BLaER1 (cell line): ENCODE results near the gene FERMT1.
"Not testable (repeated sequence)": the region's sequence is repeated elsewhere in the genome, so short reads cannot be mapped to it uniquely, and the experiment has no call there.

Source experiments
- H3K27ac ChIP-seq: shearing (Covaris generic); formaldehyde crosslinking; 2 replicates; pipeline ENCODE4 v1.8.1; 2022
- H3K27me3 ChIP-seq: shearing (Covaris generic); formaldehyde crosslinking; 2 replicates; pipeline ENCODE4 v1.8.1; 2022
- H3K36me3 ChIP-seq: shearing (Covaris generic); formaldehyde crosslinking; 2 replicates; pipeline ENCODE4 v1.8.1; 2022
- H3K4me1 ChIP-seq: shearing (Covaris generic); formaldehyde crosslinking; 2 replicates; pipeline ENCODE4 v1.8.1; 2022
- H3K4me2 ChIP-seq: shearing (Covaris generic); formaldehyde crosslinking; 2 replicates; pipeline ENCODE4 v1.8.1; 2022
- H3K4me3 ChIP-seq: shearing (Covaris generic); formaldehyde crosslinking; 2 replicates; pipeline ENCODE4 v1.8.1; 2022
- H3K9ac ChIP-seq: shearing (Covaris generic); formaldehyde crosslinking; 2 replicates; pipeline ENCODE4 v1.8.1; 2022
- H3K9me3 ChIP-seq: shearing (Covaris generic); formaldehyde crosslinking; 2 replicates; pipeline ENCODE4 v1.8.1; 2022
- H4K20me1 ChIP-seq: shearing (Covaris generic); formaldehyde crosslinking; 2 replicates; pipeline ENCODE4 v1.8.1; 2022
- Cebpa-rat ChIP-seq: shearing (Covaris generic); IDR thresholded peaks from 2 replicates; pipeline ENCODE4 v1.8.1; 2022

The FERMT1 gene

DNA sequence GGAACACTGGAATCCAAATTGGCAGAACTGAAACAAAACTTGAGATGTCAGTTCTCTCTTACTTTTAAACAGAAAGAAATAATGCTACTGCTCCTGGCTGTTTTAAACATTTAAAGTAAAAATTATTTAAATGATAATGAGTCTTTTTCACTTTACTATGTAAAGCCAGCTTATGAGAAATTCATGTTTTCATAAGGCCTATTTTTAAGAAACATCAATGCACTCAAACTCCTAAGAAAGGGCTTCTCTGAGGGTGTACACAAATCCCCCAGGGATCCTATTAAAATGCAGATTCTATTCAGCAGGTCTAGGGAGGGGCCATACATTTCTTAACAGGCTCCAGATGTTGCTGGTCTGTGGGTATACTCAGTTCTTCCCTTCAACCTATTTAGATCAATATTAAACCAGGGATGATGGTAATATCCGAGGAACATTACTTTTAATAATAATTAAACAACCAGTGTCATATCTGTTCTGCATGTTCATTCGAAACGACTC is 2.3 kb downstream of the FERMT1 start:
- peak overlapping the region; percentile 88 for H3K4me2 ChIP-seq
- H3K4me3 ChIP-seq: no peak overlapping the region
- no peak for TF ChIP-seq Cebpa-rat
- peak overlapping the region; percentile 7; the same call in 1 of the 2 replicates for H3K27ac ChIP-seq
- peaks cover 24% of the 10 kb centered on the region for H3K36me3 ChIP-seq
- peaks cover 7% of the 10 kb centered on the region for H3K9me3 ChIP-seq
- H3K27me3 ChIP-seq: 0 out of 2 replicates have a peak, but pooled peaks cover 4% of the 10 kb centered on the region
- no peaks in the 10 kb centered on the region for H4K20me1 ChIP-seq
- no peak overlapping the region for H3K9ac ChIP-seq
- H3K4me1 ChIP-seq: peaks cover 29% of the 10 kb centered on the region

GRCh38 chr20:6116758-6117157 is 6.1 kb downstream of the FERMT1 start:
- no peak overlapping the region for H3K27ac ChIP-seq
- no peak for TF ChIP-seq Cebpa-rat
- peaks cover 41% of the 10 kb centered on the region for H3K9me3 ChIP-seq
- peaks cover 62% of the 10 kb centered on the region for H3K36me3 ChIP-seq
- no peaks in the 10 kb centered on the region for H3K27me3 ChIP-seq
- peaks cover 17% of the 10 kb centered on the region for H3K4me1 ChIP-seq
- H3K4me2 ChIP-seq: no peak overlapping the region
- no peak overlapping the region for H3K9ac ChIP-seq
- no peak overlapping the region for H3K4me3 ChIP-seq
- no peaks in the 10 kb centered on the region for H4K20me1 ChIP-seq

DNA sequence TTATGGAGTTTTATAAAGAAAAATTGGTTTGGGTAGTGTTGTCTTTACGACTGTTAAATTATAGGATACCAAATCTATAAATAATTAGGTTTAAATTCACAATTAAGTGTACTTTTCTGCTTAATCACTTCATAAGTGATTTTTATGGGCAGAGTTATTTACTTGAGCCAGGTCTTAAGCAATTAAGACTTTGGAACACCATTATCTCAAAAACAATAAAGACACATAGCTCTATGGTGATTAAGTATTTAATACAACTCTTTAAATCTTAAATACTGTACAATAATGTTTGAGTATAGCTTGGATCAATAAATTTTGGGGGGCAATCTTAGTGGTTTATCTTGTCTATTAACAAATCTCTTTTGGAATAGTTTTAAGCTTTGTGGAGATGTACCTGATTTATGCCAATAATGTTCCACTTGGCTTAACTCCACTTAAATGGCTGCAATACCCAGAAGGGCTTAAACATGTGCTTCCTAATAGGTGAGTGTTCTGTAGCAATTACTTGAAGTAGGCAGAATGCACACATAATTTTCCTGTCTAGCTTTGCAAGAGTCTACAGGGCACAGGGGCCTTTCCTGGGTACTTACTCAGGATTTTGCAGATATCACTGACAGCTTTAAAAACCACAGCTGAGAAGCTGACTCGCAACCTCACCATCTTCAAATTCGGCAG is 7.5 kb downstream of the FERMT1 start:
- Histone ChIP-seq H3K9ac (no peak overlapping the region), H3K27me3 (no peaks in the 10 kb centered on the region), H3K27ac (no peak overlapping the region), H3K4me1 (peaks cover 3% of the 10 kb centered on the region), H3K36me3 (peaks cover 76% of the 10 kb centered on the region), H3K4me2 (no peak overlapping the region), H3K9me3 (peaks cover 41% of the 10 kb centered on the region), H3K4me3 (no peak overlapping the region), H4K20me1 (no peaks in the 10 kb centered on the region)
- no peak for TF ChIP-seq Cebpa-rat

DNA sequence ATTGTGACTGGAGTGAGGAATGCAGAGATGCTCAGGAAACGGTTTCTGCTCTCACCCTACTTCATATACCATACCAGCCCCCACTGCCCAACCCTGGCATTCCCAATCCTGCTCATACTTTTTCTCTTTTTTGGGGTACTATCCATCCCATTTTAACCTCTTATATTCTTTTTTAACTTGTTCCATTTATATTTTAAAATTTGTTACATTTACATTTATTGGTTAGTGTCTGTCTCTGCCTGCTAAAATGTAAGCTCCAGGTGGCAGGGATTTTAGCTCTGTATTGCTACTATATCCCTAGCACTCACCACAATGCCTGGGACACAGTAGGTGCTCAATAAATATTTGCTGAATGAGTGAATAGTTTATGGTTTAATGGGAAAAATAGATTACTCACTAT is 8.1 kb downstream of the FERMT1 start:
- Histone ChIP-seq H3K36me3 (peaks cover 83% of the 10 kb centered on the region), H3K4me3 (0 out of 2 replicates have a peak overlapping the region, but pooled peaks have one; percentile 10), H3K9ac (no peak overlapping the region), H3K9me3 (peaks cover 41% of the 10 kb centered on the region), H3K27ac (no peak overlapping the region), H3K4me1 (no peaks in the 10 kb centered on the region), H3K4me2 (no peak overlapping the region), H4K20me1 (no peaks in the 10 kb centered on the region), H3K27me3 (no peaks in the 10 kb centered on the region)
- no peak for TF ChIP-seq Cebpa-rat

DNA sequence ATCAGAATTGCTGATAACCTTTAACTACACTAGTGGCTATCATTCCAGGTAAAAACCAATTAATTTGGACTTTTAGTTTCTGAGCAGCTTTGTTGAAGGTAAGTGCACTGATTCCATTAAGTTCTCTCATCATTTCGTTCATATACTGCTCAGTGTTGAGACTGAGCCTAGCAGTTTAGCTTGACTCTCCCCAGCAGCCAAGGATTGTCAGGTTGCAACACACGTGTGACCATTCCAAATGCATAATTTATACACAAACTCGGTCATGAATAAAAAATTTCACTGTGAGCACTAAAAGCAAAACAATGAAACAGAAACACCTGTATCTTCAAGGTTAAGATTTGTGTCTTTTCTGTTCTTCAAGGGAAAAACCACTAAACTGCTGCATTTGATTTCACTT is 8.9 kb downstream of the FERMT1 start:
- Histone ChIP-seq H3K4me1 (no peaks in the 10 kb centered on the region), H4K20me1 (no peaks in the 10 kb centered on the region), H3K27ac (no peak overlapping the region), H3K9ac (no peak overlapping the region), H3K36me3 (peaks cover 85% of the 10 kb centered on the region), H3K4me2 (no peak overlapping the region), H3K4me3 (no peak overlapping the region), H3K9me3 (peaks cover 41% of the 10 kb centered on the region), H3K27me3 (no peaks in the 10 kb centered on the region)
- TF ChIP-seq Cebpa-rat: no peak

DNA sequence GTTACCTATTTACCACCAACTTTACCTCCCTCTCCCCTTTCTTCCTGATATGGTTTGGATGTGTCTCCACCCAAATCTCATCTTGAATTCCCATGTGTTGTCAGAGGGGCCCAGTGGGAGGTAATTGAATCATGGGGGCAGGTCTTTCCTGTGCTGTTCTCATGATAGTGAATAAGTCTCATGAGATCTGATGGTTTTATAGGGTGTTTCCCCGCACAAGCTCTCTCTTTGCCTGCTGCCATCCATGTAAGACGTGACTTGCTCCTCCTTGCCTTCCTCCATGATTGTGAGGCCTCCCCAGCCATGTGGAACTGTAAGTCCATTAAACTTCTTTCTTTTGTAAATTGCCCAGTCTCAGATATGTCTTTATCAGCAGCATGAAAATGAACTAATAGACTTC is 9.9 kb downstream of the FERMT1 start:
- Histone ChIP-seq H3K9me3 (peaks cover 41% of the 10 kb centered on the region), H3K36me3 (peaks cover 89% of the 10 kb centered on the region)
- H3K4me2 ChIP-seq, H3K9ac ChIP-seq, H3K27ac ChIP-seq, H3K27me3 ChIP-seq, H3K4me3 ChIP-seq, H4K20me1 ChIP-seq, H3K4me1 ChIP-seq: not testable (repeated sequence)

DNA sequence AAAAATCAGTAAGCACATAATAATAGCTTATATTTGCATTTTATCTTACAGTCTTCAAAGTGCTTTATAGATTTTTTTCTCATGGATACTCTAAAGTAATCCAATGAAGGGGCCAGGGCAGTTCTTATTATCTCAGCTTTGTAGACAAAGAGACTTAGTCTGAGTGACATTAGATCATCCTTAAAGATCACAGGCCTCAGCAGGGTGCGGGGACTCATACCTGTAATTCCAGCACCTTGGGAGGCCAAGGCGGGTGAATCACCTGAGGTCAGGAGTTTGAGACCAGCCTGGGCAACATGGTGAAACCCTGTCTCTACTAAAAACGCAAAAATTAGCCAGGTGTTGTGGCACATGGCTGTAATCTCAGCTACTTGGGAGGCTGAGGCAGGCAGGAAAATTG is 14.5 kb downstream of the FERMT1 start:
- Histone ChIP-seq H4K20me1 (no peaks in the 10 kb centered on the region), H3K9me3 (peaks cover 12% of the 10 kb centered on the region), H3K4me3 (no peak overlapping the region), H3K4me1 (peaks cover 28% of the 10 kb centered on the region), H3K36me3 (peaks cover 83% of the 10 kb centered on the region), H3K27ac (no peak overlapping the region), H3K9ac (no peak overlapping the region), H3K4me2 (no peak overlapping the region), H3K27me3 (no peaks in the 10 kb centered on the region)
- no peak for TF ChIP-seq Cebpa-rat

- peak overlapping the region; percentile 60 for H3K4me2 ChIP-seq
- no peak overlapping the region for H3K4me3 ChIP-seq
- H3K27me3 ChIP-seq: no peaks in the 10 kb centered on the region
- H3K9me3 ChIP-seq: no peaks in the 10 kb centered on the region
- H3K36me3 ChIP-seq: peaks cover 54% of the 10 kb centered on the region
- peak overlapping the region; percentile 23; the same call in 1 of the 2 replicates for H3K27ac ChIP-seq
- no peak for TF ChIP-seq Cebpa-rat
- H4K20me1 ChIP-seq: no peaks in the 10 kb centered on the region
- H3K4me1 ChIP-seq: peaks cover 38% of the 10 kb centered on the region
- H3K9ac ChIP-seq: no peak overlapping the region; the same call in 1 of the 2 replicates
These were observed 18.2 kb downstream of the FERMT1 start for GRCh38 chr20:6104493-6105188.

GRCh38 chr20:6103301-6103700 is 19.5 kb downstream of the FERMT1 start:
- no peak for TF ChIP-seq Cebpa-rat
- Histone ChIP-seq H3K9me3 (no peaks in the 10 kb centered on the region), H3K4me2 (no peak overlapping the region), H3K4me1 (peaks cover 38% of the 10 kb centered on the region), H3K36me3 (peaks cover 47% of the 10 kb centered on the region), H3K4me3 (no peak overlapping the region), H4K20me1 (no peaks in the 10 kb centered on the region), H3K9ac (no peak overlapping the region), H3K27me3 (no peaks in the 10 kb centered on the region), H3K27ac (no peak overlapping the region)

DNA sequence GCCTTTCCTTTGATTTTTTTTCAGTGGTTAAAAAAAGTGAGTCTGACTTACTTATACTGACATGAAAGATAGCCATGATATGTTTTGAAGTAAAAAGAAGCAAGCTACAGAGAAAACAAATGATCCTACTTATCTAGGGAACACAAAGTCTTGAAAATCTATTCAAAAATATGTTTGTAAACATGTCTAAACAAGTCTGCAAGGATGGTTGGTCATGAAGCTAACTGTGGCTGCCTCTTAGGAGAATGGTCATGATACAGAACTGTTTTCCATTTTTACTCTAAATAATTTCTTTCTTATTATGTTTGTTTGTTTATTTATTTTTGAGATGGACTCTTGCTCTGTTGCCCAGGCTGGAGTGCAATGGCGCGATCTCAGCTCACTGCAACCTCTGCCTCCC is 21.5 kb downstream of the FERMT1 start:
- H3K27ac ChIP-seq: no peak overlapping the region

More for the DNA sequence above, 21.5 kb downstream of the FERMT1 start:
- no peaks in the 10 kb centered on the region for H3K9me3 ChIP-seq
- no peaks in the 10 kb centered on the region for H3K27me3 ChIP-seq
- no peaks in the 10 kb centered on the region for H4K20me1 ChIP-seq
- H3K36me3 ChIP-seq: peaks cover 47% of the 10 kb centered on the region
- no peak overlapping the region for H3K9ac ChIP-seq
- no peak for TF ChIP-seq Cebpa-rat
- H3K4me3 ChIP-seq: no peak overlapping the region
- no peak overlapping the region for H3K4me2 ChIP-seq
- peaks cover 33% of the 10 kb centered on the region for H3K4me1 ChIP-seq
